ENCODE results near the gene RGS8. TPM values are rescaled to one million over a fixed set of nuclear protein-coding genes. Genes with fewer than 3 reads are reported as not detected.

Gene RGS8
- total RNA-seq, 2 donors from 2014 or later, result 0.31 TPM; not detected in 1

- H3K4me1 ChIP-seq, result no peaks in the 10 kb centered on the region
- H3K9me3 ChIP-seq, result no peaks in the 10 kb centered on the region
- no peak for TF ChIP-seq CTCF (IDR thresholded peaks at IDR 0.05)
- H3K27ac ChIP-seq, result no peak overlapping the region
- H3K36me3 ChIP-seq, result no peaks in the 10 kb centered on the region
- no peaks in the 10 kb centered on the region for H3K27me3 ChIP-seq
- no peak for DNase-seq (ENCODE audit: low spot score)
- H3K4me3 ChIP-seq, result no peak overlapping the region
These were observed 38.8 kb upstream of the RGS8 start for GRCh38 chr1:182723200-182723599.

DNA sequence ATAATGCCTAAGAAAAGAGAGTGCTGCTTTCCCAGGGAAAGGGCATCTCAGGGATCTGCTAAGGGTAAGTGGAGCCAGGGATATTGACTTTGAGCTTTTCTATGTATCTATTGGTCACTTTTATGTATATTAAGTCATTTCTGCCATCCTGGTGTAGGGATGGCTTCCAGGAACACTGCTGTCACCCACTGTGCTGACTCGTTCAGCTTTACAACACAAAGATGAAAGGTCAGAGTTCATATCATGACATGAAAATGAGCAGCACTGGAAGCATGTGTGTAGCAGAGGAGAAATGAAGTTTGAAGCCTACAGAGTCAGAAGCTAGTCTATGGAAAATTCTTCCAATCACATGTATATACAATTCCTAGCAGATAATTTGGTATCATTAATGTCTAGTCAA is 37.1 kb upstream of the RGS8 start:
- no peaks in the 10 kb centered on the region for H3K27me3 ChIP-seq
- no peak overlapping the region for H3K4me3 ChIP-seq
- no peak for TF ChIP-seq CTCF (IDR thresholded peaks at IDR 0.05)
- no peaks in the 10 kb centered on the region for H3K4me1 ChIP-seq
- no peaks in the 10 kb centered on the region for H3K36me3 ChIP-seq
- no peaks in the 10 kb centered on the region for H3K9me3 ChIP-seq
- H3K27ac ChIP-seq, result no peak overlapping the region
- no peak for DNase-seq (ENCODE audit: low spot score)

GRCh38 chr1:182720463-182720862 is 36.1 kb upstream of the RGS8 start:
- H3K4me1 ChIP-seq, result no peaks in the 10 kb centered on the region
- no peak for TF ChIP-seq CTCF (IDR thresholded peaks at IDR 0.05)

GRCh38 chr1:182719553-182719952 is 35.2 kb upstream of the RGS8 start:
- DNase-seq (ENCODE audit: low spot score), result no peak
- H3K27me3 ChIP-seq, result no peaks in the 10 kb centered on the region
- no peaks in the 10 kb centered on the region for H3K36me3 ChIP-seq
- no peak overlapping the region for H3K4me3 ChIP-seq
- no peaks in the 10 kb centered on the region for H3K9me3 ChIP-seq
- TF ChIP-seq CTCF (IDR thresholded peaks at IDR 0.05), result no peak
- H3K4me1 ChIP-seq, result no peaks in the 10 kb centered on the region
- no peak overlapping the region for H3K27ac ChIP-seq

More at GRCh38 chr1:182720463-182720862, 36.1 kb upstream of the RGS8 start:
- H3K4me3 ChIP-seq, result no peak overlapping the region
- no peaks in the 10 kb centered on the region for H3K36me3 ChIP-seq
- no peaks in the 10 kb centered on the region for H3K27me3 ChIP-seq
- DNase-seq (ENCODE audit: low spot score), result no peak
- H3K9me3 ChIP-seq, result no peaks in the 10 kb centered on the region
- no peak overlapping the region for H3K27ac ChIP-seq

DNA sequence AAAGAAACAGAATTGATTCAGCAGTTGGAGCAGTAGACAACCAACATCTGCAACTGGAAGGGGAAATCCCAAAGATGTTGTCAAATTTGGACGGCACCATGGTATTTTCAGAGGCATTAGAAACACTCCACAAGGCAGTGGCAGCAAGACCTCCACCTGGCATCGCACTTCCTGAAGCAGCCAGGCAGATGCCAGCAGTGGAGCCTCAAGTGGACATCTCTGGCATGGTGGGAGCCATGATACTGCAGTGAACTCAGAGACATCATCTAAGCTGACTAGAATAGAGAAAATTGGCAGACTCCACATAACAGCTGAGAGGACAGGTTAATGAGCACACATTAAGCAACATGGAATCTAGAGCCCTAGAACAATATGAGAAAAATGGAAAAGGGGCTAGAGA is 33.9 kb upstream of the RGS8 start:
- no peaks in the 10 kb centered on the region for H3K36me3 ChIP-seq

More for the DNA sequence above, 33.9 kb upstream of the RGS8 start:
- Histone ChIP-seq H3K27ac (no peak overlapping the region), H3K27me3 (no peaks in the 10 kb centered on the region), H3K4me1 (no peaks in the 10 kb centered on the region), H3K9me3 (no peaks in the 10 kb centered on the region), H3K4me3 (no peak overlapping the region)
- no peak for DNase-seq (ENCODE audit: low spot score)
- TF ChIP-seq CTCF (IDR thresholded peaks at IDR 0.05), result no peak
